Transverse colon (tissue), 4 donors: ENCODE results near the gene AXIN1.

ENCODE experiments used
- EP300 ChIP-seq: sonication (generic); formaldehyde crosslinking; IDR thresholded peaks from one replicate; pipeline ENCODE4 v1.6.1; 2017; ENCODE audit warnings: antibody characterized with exemption, low read depth
- POLR2AphosphoS5 ChIP-seq, 3 donors: sonication (generic); formaldehyde crosslinking; IDR thresholded peaks; one replicate each; pipeline ENCODE4 v1.6.1; 2016; ENCODE audit warnings: antibody characterized with exemption in 3 of 3
- TF ChIP-seq, protein P1 (sequence below), 5 experiments: fragments of 200-600 bp in 3 of 5; fragments of 450-650 bp in 2 of 5; sonication (generic) in 3 of 5; IDR thresholded peaks; 1 replicate in 2 of 5; 2 replicates in 3 of 5; pipeline ENCODE4 v1.5.1; 2016 to 2017; ENCODE audit warnings: antibody characterized with exemption in 5 of 5, inconsistent platforms in 3 of 5, mild to moderate bottlenecking in 2 of 5, moderate library complexity in 1 of 5

DNA sequence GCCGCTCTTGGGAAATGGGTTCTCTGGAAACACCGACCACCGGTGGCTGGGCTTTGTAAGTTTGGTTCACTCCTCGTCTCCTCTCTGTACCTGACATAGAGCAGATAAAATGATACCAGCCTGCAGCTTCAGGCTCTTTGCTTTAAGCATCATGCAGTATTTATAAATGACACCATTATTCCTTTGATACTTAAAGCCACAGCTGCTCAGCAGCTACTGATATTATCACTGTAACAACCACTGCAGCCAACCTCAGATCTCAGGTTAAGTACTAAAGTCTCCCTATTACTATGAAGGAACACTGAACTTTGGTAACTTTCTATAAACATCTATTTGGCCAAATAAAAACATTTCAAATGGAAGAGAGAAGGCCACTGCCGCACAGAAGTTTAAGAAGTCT is 34.9 kb downstream of the AXIN1 start:
- TF ChIP-seq, protein P1, sequence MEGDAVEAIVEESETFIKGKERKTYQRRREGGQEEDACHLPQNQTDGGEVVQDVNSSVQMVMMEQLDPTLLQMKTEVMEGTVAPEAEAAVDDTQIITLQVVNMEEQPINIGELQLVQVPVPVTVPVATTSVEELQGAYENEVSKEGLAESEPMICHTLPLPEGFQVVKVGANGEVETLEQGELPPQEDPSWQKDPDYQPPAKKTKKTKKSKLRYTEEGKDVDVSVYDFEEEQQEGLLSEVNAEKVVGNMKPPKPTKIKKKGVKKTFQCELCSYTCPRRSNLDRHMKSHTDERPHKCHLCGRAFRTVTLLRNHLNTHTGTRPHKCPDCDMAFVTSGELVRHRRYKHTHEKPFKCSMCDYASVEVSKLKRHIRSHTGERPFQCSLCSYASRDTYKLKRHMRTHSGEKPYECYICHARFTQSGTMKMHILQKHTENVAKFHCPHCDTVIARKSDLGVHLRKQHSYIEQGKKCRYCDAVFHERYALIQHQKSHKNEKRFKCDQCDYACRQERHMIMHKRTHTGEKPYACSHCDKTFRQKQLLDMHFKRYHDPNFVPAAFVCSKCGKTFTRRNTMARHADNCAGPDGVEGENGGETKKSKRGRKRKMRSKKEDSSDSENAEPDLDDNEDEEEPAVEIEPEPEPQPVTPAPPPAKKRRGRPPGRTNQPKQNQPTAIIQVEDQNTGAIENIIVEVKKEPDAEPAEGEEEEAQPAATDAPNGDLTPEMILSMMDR (IDR thresholded peaks at IDR 0.05) = no peak
- TF ChIP-seq EP300 (no peak), POLR2AphosphoS5 (IDR thresholded peaks at IDR 0.05) (no peak)
